SK-N-SH treated with all-trans-retinoic acid at 6 μM for 48 hours (cell line): ENCODE measurements around the gene IL9R.

Source experiments
- ATAC-seq: fragments of 200-7000 bp; cut with Tn5 transposase; 3 replicates; pipeline ENCODE4 v1.9.1; 2020; ENCODE audit warnings: mild to moderate bottlenecking, moderate library complexity
- ARNTL ChIP-seq: fragments of 450-650 bp; formaldehyde crosslinking; IDR thresholded peaks from 2 replicates; pipeline ENCODE4 v1.5.0; 2020; ENCODE audit warnings: low read depth, mild to moderate bottlenecking, moderate library complexity, borderline replicate concordance
- BACH2 ChIP-seq: fragments of 250-450 bp; sonication (Bioruptor Pico); IDR thresholded peaks from 2 replicates; pipeline ENCODE4 v1.9.0; 2021; ENCODE audit warnings: mild to moderate bottlenecking, borderline replicate concordance
- CREB5 ChIP-seq: fragments of 250-450 bp; sonication (Bioruptor Pico); IDR thresholded peaks from 2 replicates; pipeline ENCODE4 v1.5.1; 2020; ENCODE audit warnings: low read depth, mild to moderate bottlenecking, moderate library complexity
- CSDC2 ChIP-seq: fragments of 250-450 bp; sonication (Bioruptor Pico); IDR thresholded peaks from 2 replicates; pipeline ENCODE4 v1.5.0; 2020; ENCODE audit warnings: mild to moderate bottlenecking, moderate library complexity
- ESRRG ChIP-seq: fragments of 250-450 bp; sonication (Bioruptor Pico); IDR thresholded peaks from 2 replicates; pipeline ENCODE4 v1.6.1; 2021; ENCODE audit warnings: mild to moderate bottlenecking
- ISL1 ChIP-seq: fragments of 250-450 bp; sonication (Bioruptor Pico); IDR thresholded peaks from 2 replicates; pipeline ENCODE4 v2.1.2; 2022; ENCODE audit warnings: mild to moderate bottlenecking, moderate library complexity
- OSR1 ChIP-seq: fragments of 250-450 bp; sonication (Bioruptor Pico); IDR thresholded peaks from 2 replicates; pipeline ENCODE4 v1.8.0; 2022; ENCODE audit warnings: moderate library complexity, mild to moderate bottlenecking, inconsistent platforms
- PATZ1 ChIP-seq: fragments of 250-450 bp; sonication (Bioruptor Pico); IDR thresholded peaks from 2 replicates; pipeline ENCODE4 v1.8.0; 2020; ENCODE audit warnings: mild to moderate bottlenecking, moderate library complexity, borderline replicate concordance
- PPARA ChIP-seq: fragments of 250-450 bp; sonication (Bioruptor Pico); IDR thresholded peaks from 2 replicates; pipeline ENCODE4 v1.5.0; 2020; ENCODE audit warnings: mild to moderate bottlenecking, borderline replicate concordance
- RARB ChIP-seq: fragments of 250-450 bp; sonication (Bioruptor Pico); IDR thresholded peaks from 2 replicates; pipeline ENCODE4 v1.8.0; 2021; ENCODE audit warnings: mild to moderate bottlenecking, moderate library complexity
- TCF4 ChIP-seq: fragments of 250-450 bp; sonication (Bioruptor Pico); IDR thresholded peaks from 2 replicates; pipeline ENCODE4 v1.8.0; 2021; ENCODE audit warnings: mild to moderate bottlenecking, moderate library complexity, borderline replicate concordance
- TOX ChIP-seq: fragments of 250-450 bp; sonication (Bioruptor Pico); IDR thresholded peaks from 2 replicates; pipeline ENCODE4 v1.8.0; 2021; ENCODE audit warnings: mild to moderate bottlenecking, moderate library complexity, borderline replicate concordance
- TSHZ2 ChIP-seq: fragments of 250-450 bp; sonication (Bioruptor Pico); IDR thresholded peaks from 2 replicates; pipeline ENCODE4 v1.5.0; 2020; ENCODE audit warnings: mild to moderate bottlenecking, moderate library complexity
- ZC3H10 ChIP-seq: fragments of 250-450 bp; sonication (Bioruptor Pico); IDR thresholded peaks from 2 replicates; pipeline ENCODE4 v1.5.1; 2021; ENCODE audit warnings: mild to moderate bottlenecking, moderate library complexity
- ZFP3 ChIP-seq: fragments of 250-450 bp; sonication (Bioruptor Pico); IDR thresholded peaks from 2 replicates; pipeline ENCODE4 v1.5.0; 2020; ENCODE audit warnings: mild to moderate bottlenecking, moderate library complexity
- ZNF565 ChIP-seq: fragments of 450-650 bp; formaldehyde crosslinking; conservative IDR thresholded peaks from 2 replicates; pipeline ENCODE4 v1.5.0; 2020; ENCODE audit warnings: low read depth, mild to moderate bottlenecking, moderate library complexity
- ZNF70 ChIP-seq: fragments of 450-650 bp; formaldehyde crosslinking; IDR thresholded peaks from 2 replicates; pipeline ENCODE4 v1.5.0; 2020; ENCODE audit warnings: mild to moderate bottlenecking, moderate library complexity
- TF ChIP-seq, protein P1 (sequence below): fragments of 250-450 bp; sonication (Bioruptor Pico); IDR thresholded peaks from 2 replicates; pipeline ENCODE4 v1.8.0; 2021; ENCODE audit warnings: low read depth, mild to moderate bottlenecking, moderate library complexity, borderline replicate concordance
- TF ChIP-seq, protein P2 (sequence below): fragments of 250-450 bp; sonication (Bioruptor Pico); IDR thresholded peaks from 2 replicates; pipeline ENCODE4 v1.5.1; 2021; ENCODE audit warnings: mild to moderate bottlenecking, moderate library complexity

The IL9R gene

DNA sequence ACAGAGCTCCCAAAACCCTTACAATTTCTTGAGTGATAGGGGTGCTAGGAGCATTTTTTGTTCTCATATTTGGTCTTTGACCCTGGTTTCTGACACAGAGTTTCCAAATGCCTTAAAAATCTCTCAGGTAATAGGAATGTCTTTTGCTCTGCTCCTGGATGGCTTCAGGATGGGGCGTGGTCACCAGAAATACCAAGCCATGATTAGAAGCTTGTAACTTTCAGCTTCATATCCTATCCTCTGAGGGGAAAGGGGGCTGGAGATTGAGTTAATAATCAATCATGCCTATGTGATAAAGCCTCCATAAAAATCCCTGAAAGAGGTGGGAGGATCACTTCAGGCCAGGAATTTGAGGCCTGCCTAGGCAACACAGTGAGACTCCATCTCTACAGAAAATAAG is 34.6 kb upstream of the IL9R start:
- no peak for ATAC-seq

DNA sequence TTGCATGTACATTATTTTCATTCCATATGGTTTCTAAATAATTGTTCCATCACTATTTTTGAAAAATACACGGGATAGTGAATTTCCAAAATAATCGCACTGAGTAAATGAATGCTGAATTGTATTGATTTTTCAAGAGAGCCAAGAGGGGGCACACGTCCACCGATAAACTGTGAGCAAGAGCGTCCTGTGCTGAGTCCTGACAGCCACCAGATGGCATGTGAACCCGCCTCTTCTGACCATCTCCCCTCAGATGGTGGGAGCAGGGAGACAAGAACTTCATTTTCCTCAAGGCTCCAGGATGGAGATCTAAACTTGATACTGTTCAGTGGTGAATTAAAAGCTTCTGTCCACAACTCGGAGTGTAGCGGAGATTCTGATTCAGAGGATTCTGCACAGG is 30.6 kb upstream of the IL9R start:
- ATAC-seq, result peak; percentile 99
- TF ChIP-seq ZNF70 (CRISPR knock-in tag) (no peak), CSDC2 (no peak)
- TF ChIP-seq, all 23 proteins: peak for 0

More for the DNA sequence above, 34.6 kb upstream of the IL9R start:
- TF ChIP-seq ZNF70 (CRISPR knock-in tag) (no peak), CREB5 (CRISPR knock-in tag) (no peak), ZFP3 (no peak), PATZ1 (no peak)
- TF ChIP-seq, protein P1, sequence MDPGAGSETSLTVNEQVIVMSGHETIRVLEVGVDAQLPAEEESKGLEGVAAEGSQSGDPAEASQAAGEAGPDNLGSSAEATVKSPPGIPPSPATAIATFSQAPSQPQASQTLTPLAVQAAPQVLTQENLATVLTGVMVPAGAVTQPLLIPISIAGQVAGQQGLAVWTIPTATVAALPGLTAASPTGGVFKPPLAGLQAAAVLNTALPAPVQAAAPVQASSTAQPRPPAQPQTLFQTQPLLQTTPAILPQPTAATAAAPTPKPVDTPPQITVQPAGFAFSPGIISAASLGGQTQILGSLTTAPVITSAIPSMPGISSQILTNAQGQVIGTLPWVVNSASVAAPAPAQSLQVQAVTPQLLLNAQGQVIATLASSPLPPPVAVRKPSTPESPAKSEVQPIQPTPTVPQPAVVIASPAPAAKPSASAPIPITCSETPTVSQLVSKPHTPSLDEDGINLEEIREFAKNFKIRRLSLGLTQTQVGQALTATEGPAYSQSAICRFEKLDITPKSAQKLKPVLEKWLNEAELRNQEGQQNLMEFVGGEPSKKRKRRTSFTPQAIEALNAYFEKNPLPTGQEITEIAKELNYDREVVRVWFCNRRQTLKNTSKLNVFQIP, result no peak

DNA sequence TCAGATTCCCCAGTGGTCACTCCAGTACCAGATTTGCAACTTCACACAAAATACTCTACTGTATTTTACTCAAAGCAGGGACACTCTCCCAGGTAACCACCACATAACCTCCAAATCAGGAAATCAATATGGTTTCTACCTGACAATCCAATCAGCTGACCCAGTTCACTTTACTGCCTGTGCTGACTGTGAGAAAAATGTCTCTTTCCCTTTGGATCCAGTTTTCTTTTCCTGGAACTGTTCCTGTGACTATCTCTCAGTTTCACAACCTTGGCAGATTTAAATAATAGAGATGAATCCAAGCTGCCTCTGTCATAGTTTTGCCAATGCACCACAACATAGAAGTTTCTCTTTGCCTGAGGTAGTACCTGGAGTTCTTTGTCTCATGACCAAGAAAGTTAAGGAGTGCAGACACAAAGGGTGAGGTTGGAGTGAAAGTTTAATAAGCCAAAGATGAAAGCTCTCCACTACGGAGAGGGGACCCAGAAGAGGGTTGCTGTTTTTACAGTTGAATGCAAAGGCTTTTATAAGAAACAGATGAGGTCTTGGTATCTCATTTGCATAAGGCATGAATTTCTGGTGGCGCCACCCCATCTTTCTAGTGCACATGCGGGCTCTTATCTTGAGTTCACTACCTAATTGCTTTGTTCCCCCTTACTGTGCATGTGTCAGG is 29.7 kb upstream of the IL9R start:
- no peak for ATAC-seq

More for the DNA sequence above, 29.7 kb upstream of the IL9R start:
- TF ChIP-seq CSDC2, result no peak
- no peak for TF ChIP-seq ZC3H10
- TF ChIP-seq, protein P2, sequence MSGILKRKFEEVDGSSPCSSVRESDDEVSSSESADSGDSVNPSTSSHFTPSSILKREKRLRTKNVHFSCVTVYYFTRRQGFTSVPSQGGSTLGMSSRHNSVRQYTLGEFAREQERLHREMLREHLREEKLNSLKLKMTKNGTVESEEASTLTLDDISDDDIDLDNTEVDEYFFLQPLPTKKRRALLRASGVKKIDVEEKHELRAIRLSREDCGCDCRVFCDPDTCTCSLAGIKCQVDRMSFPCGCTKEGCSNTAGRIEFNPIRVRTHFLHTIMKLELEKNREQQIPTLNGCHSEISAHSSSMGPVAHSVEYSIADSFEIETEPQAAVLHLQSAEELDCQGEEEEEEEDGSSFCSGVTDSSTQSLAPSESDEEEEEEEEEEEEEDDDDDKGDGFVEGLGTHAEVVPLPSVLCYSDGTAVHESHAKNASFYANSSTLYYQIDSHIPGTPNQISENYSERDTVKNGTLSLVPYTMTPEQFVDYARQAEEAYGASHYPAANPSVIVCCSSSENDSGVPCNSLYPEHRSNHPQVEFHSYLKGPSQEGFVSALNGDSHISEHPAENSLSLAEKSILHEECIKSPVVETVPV (CRISPR knock-in tag), result no peak
- no peak for TF ChIP-seq CREB5 (CRISPR knock-in tag)
- TF ChIP-seq BACH2 (CRISPR knock-in tag), result no peak
- TF ChIP-seq ESRRG (CRISPR knock-in tag), result no peak
- TF ChIP-seq, protein P1, result no peak
- no peak for TF ChIP-seq ISL1 (CRISPR knock-in tag)
- no peak for TF ChIP-seq PPARA
- no peak for TF ChIP-seq RARB (CRISPR knock-in tag)
- TF ChIP-seq TCF4 (CRISPR knock-in tag), result no peak
- no peak for TF ChIP-seq ARNTL (CRISPR knock-in tag)
- TF ChIP-seq ZNF70 (CRISPR knock-in tag), result no peak
- TF ChIP-seq TSHZ2 (CRISPR knock-in tag), result no peak
- TF ChIP-seq OSR1 (CRISPR knock-in tag), result no peak
- no peak for TF ChIP-seq TOX
- TF ChIP-seq ZNF565 (CRISPR knock-in tag), result no peak
